Neural cell (in vitro differentiated cells): ENCODE measurements around the gene ASIC1. TPM values are rescaled to one million over a fixed set of nuclear protein-coding genes. Genes with fewer than 3 reads are reported as not detected.

ENCODE experiments used
- H2AFZ ChIP-seq: fragments of 200-600, 300-800 bp; sonication (generic), shearing (Covaris generic); 2 replicates; pipeline ENCODE4 v1.6.0; 2014; ENCODE audit warnings: low read depth, mild to moderate bottlenecking, antibody characterized with exemption, low read length, moderate library complexity
- H3F3A ChIP-seq: fragments of 200-600 bp; shearing (Covaris generic); 2 replicates; pipeline ENCODE4 v1.6.1; 2016; ENCODE audit warnings: mild to moderate bottlenecking, moderate library complexity, mixed read lengths, antibody characterized with exemption, low read length; ENCODE audit not compliant: insufficient read depth, poor library complexity, severe bottlenecking
- H3K27ac ChIP-seq: fragments of 200-600, 300-800 bp; sonication (generic), shearing (Covaris generic); 2 replicates; pipeline ENCODE4 v1.5.1; 2014; ENCODE audit warnings: mild to moderate bottlenecking, low read length, moderate library complexity
- H3K27me3 ChIP-seq: fragments of 300-800, 200-600 bp; sonication (generic), shearing (Covaris generic); 2 replicates; pipeline ENCODE4 v1.6.0; 2014; ENCODE audit warnings: mild to moderate bottlenecking, low read depth, low read length, moderate library complexity; ENCODE audit not compliant: insufficient read depth
- H3K36me3 ChIP-seq: fragments of 300-800, 200-600 bp; sonication (generic), shearing (Covaris generic); 2 replicates; pipeline ENCODE4 v1.5.1; 2014; ENCODE audit warnings: mild to moderate bottlenecking, antibody characterized with exemption, low read length, moderate library complexity; ENCODE audit not compliant: insufficient read depth
- H3K4me2 ChIP-seq: fragments of 300-800, 200-600 bp; sonication (generic), shearing (Covaris generic); 2 replicates; pipeline ENCODE4 v1.6.0; 2014; ENCODE audit warnings: mild to moderate bottlenecking, low read length
- H3K4me3 ChIP-seq: fragments of 300-800, 200-600 bp; sonication (generic), shearing (Covaris generic); 2 replicates; pipeline ENCODE4 v1.5.1; 2014; ENCODE audit warnings: mild to moderate bottlenecking, low read length, moderate library complexity
- H3K79me2 ChIP-seq: fragments of 200-600 bp; shearing (Covaris generic); replicated peaks from 2 replicates; pipeline ENCODE4 v1.6.0; 2014; ENCODE audit warnings: mild to moderate bottlenecking, low read length, moderate library complexity; ENCODE audit not compliant: insufficient read depth
- H3K9ac ChIP-seq: fragments of 300-800, 200-600 bp; sonication (generic), shearing (Covaris generic); 2 replicates; pipeline ENCODE4 v1.6.1; 2016; ENCODE audit warnings: mild to moderate bottlenecking, low read length, mixed read lengths
- H3K9me2 ChIP-seq: fragments of 200-600 bp; shearing (Covaris generic); 2 replicates; pipeline ENCODE4 v1.6.1; 2016; ENCODE audit warnings: mild to moderate bottlenecking, low read length, mixed read lengths; ENCODE audit not compliant: insufficient read depth
- H3K9me3 ChIP-seq: fragments of 200-600, 300-800 bp; sonication (generic), shearing (Covaris generic); 2 replicates; pipeline ENCODE4 v1.6.1; 2016; ENCODE audit warnings: mild to moderate bottlenecking, mixed run types, low read length, moderate library complexity, mixed read lengths
- H4K20me1 ChIP-seq: fragments of 200-600 bp; shearing (Covaris generic); 2 replicates; pipeline ENCODE4 v1.6.1; 2016; ENCODE audit warnings: mild to moderate bottlenecking, mixed run types; ENCODE audit not compliant: insufficient read depth
- EP300 ChIP-seq: fragments of 450-650 bp; conservative IDR thresholded peaks from 2 replicates; pipeline ENCODE4 v1.6.1; 2014; ENCODE audit warnings: antibody characterized with exemption, mild to moderate bottlenecking, moderate library complexity; ENCODE audit not compliant: poor library complexity, severe bottlenecking
- EZH2 ChIP-seq: fragments of 200-600, 300-800 bp; shearing (Covaris generic), sonication (generic); IDR thresholded peaks from 2 replicates; pipeline ENCODE4 v1.6.1; 2014; ENCODE audit warnings: antibody characterized with exemption, low read length, borderline replicate concordance, mild to moderate bottlenecking; ENCODE audit not compliant: insufficient read depth, poor library complexity, severe bottlenecking
- MXI1 ChIP-seq: fragments of 450-650 bp; conservative IDR thresholded peaks from 2 replicates; pipeline ENCODE4 v1.6.1; 2014; ENCODE audit warnings: antibody characterized with exemption, mild to moderate bottlenecking; ENCODE audit not compliant: poor library complexity, severe bottlenecking
- POLR2AphosphoS5 ChIP-seq: IDR thresholded peaks from 2 replicates; pipeline ENCODE4 v1.6.1; 2012
- RAD21 ChIP-seq: fragments of 450-650 bp; conservative IDR thresholded peaks from 2 replicates; pipeline ENCODE4 v1.6.1; 2014; ENCODE audit warnings: antibody characterized with exemption, mild to moderate bottlenecking, moderate library complexity
- SMC3 ChIP-seq: fragments of 450-650 bp; conservative IDR thresholded peaks from 2 replicates; pipeline ENCODE4 v1.6.1; 2014; ENCODE audit warnings: antibody characterized with exemption, mild to moderate bottlenecking, moderate library complexity; ENCODE audit not compliant: poor library complexity
- TAF1 ChIP-seq: IDR thresholded peaks from 2 replicates; pipeline ENCODE4 v1.6.1; 2012; ENCODE audit warnings: low read depth
- polyA plus RNA-seq: library from polyadenylated mRNA; depleted of rRNA; stranded (reverse); fragments of >200 nt; gene quantifications from 2 replicates; pipeline ENCODE4 v1.2.3, GENCODE V29; 2014
- TF ChIP-seq, protein P1 (sequence below): fragments of 450-650 bp; IDR thresholded peaks from 2 replicates; pipeline ENCODE4 v1.5.1; 2014; ENCODE audit warnings: antibody characterized with exemption, mild to moderate bottlenecking, moderate library complexity; ENCODE audit not compliant: poor library complexity, severe bottlenecking
- TF ChIP-seq, protein P2 (sequence below): IDR thresholded peaks from 2 replicates; pipeline ENCODE4 v1.6.1; 2012; ENCODE audit warnings: borderline replicate concordance

ASIC1 gene
- polyA plus RNA-seq, 1 donor from 2014 or later, result 8.0 TPM

DNA sequence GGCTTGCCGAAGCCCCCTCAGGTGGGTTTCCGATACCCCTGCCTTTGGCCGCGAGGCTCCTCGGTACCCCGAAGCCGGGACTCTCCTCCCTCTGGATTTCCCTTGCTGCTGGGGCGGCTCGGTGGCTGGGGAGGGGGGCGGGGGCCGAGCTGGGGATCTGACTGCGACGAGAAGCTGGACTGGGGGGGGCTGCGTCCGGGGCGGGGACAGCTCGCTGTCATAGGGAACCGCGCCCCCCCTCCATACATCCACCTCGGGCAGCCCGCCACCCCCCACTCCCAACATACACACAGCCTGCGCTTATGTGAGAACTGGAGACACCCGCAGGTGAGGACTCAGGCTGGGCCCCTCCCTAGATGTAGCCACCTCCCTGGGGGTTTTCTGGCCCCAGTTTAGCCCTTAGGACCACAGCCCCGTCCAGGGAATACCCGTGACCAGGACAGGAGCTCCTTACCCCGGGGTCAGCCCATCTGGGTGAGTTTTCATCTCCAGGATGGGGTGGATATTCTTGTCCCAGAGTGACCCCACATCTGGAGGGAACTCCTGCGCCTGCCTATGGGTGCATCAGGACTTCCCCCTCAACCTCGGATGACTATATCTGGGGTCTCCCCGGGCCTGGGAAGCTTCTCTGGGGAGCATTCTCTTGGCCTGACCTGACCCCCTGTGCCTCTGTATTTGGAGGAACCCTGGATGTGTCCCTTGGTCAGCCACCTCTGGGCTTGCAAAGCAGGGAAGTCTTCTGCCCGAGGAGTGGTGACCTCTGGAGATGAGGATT, 687 bp downstream of the ASIC1 start:
- H3F3A ChIP-seq, result no peaks in the 10 kb centered on the region
- peak overlapping the region; percentile 76 for H3K9ac ChIP-seq
- no peaks in the 10 kb centered on the region for H3K36me3 ChIP-seq
- H2AFZ ChIP-seq, result no peak overlapping the region
- H3K4me3 ChIP-seq, result peak overlapping the region; percentile 87
- H3K27ac ChIP-seq, result no peak overlapping the region
- H4K20me1 ChIP-seq, result no peaks in the 10 kb centered on the region
- H3K9me2 ChIP-seq, result no peaks in the 10 kb centered on the region
- H3K27me3 ChIP-seq, result no peaks in the 10 kb centered on the region
- H3K79me2 ChIP-seq, result no peaks in the 10 kb centered on the region
- no peaks in the 10 kb centered on the region for H3K9me3 ChIP-seq
- peak overlapping the region; percentile 53 for H3K4me2 ChIP-seq
- TF ChIP-seq, protein P1, sequence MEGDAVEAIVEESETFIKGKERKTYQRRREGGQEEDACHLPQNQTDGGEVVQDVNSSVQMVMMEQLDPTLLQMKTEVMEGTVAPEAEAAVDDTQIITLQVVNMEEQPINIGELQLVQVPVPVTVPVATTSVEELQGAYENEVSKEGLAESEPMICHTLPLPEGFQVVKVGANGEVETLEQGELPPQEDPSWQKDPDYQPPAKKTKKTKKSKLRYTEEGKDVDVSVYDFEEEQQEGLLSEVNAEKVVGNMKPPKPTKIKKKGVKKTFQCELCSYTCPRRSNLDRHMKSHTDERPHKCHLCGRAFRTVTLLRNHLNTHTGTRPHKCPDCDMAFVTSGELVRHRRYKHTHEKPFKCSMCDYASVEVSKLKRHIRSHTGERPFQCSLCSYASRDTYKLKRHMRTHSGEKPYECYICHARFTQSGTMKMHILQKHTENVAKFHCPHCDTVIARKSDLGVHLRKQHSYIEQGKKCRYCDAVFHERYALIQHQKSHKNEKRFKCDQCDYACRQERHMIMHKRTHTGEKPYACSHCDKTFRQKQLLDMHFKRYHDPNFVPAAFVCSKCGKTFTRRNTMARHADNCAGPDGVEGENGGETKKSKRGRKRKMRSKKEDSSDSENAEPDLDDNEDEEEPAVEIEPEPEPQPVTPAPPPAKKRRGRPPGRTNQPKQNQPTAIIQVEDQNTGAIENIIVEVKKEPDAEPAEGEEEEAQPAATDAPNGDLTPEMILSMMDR, result no peak
- TF ChIP-seq SMC3 (no peak), RAD21 (no peak), EP300 (no peak), POLR2AphosphoS5 (no peak), EZH2 (no peak), MXI1 (no peak), TAF1 (no peak)
- TF ChIP-seq, protein P2, sequence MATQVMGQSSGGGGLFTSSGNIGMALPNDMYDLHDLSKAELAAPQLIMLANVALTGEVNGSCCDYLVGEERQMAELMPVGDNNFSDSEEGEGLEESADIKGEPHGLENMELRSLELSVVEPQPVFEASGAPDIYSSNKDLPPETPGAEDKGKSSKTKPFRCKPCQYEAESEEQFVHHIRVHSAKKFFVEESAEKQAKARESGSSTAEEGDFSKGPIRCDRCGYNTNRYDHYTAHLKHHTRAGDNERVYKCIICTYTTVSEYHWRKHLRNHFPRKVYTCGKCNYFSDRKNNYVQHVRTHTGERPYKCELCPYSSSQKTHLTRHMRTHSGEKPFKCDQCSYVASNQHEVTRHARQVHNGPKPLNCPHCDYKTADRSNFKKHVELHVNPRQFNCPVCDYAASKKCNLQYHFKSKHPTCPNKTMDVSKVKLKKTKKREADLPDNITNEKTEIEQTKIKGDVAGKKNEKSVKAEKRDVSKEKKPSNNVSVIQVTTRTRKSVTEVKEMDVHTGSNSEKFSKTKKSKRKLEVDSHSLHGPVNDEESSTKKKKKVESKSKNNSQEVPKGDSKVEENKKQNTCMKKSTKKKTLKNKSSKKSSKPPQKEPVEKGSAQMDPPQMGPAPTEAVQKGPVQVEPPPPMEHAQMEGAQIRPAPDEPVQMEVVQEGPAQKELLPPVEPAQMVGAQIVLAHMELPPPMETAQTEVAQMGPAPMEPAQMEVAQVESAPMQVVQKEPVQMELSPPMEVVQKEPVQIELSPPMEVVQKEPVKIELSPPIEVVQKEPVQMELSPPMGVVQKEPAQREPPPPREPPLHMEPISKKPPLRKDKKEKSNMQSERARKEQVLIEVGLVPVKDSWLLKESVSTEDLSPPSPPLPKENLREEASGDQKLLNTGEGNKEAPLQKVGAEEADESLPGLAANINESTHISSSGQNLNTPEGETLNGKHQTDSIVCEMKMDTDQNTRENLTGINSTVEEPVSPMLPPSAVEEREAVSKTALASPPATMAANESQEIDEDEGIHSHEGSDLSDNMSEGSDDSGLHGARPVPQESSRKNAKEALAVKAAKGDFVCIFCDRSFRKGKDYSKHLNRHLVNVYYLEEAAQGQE, result no peak

DNA sequence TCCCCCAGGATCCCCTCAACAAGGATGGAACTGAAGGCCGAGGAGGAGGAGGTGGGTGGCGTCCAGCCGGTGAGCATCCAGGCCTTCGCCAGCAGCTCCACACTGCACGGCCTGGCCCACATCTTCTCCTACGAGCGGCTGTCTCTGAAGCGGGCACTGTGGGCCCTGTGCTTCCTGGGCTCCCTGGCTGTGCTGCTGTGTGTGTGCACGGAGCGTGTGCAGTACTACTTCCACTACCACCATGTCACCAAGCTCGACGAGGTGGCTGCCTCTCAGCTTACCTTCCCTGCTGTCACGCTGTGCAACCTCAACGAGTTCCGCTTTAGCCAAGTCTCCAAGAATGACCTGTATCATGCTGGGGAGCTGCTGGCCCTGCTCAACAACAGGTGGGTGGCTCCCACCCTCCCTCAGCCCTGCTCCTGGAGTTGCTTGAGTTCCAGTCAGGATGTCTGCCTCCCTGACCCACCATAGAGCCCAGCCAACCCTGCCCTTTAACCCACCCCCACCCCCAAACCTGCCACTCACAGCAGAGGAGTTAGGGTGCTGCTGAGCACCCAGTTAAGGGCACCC, 1.4 kb downstream of the ASIC1 start:
- H3K9ac ChIP-seq, result no peak overlapping the region
- H3K9me2 ChIP-seq, result no peaks in the 10 kb centered on the region
- no peak overlapping the region for H3K27ac ChIP-seq
- H3K9me3 ChIP-seq, result no peaks in the 10 kb centered on the region
- H2AFZ ChIP-seq, result no peak overlapping the region
- no peaks in the 10 kb centered on the region for H3K27me3 ChIP-seq
- no peaks in the 10 kb centered on the region for H3F3A ChIP-seq
- H3K36me3 ChIP-seq, result no peaks in the 10 kb centered on the region
- H4K20me1 ChIP-seq, result no peaks in the 10 kb centered on the region
- H3K4me2 ChIP-seq, result no peak overlapping the region
- H3K4me3 ChIP-seq, result peak overlapping the region; percentile 87
- no peaks in the 10 kb centered on the region for H3K79me2 ChIP-seq
- no peak for TF ChIP-seq RAD21
- no peak for TF ChIP-seq POLR2AphosphoS5
- TF ChIP-seq SMC3, result no peak
